HCT116 (cell line): ENCODE results near the gene RAMP3. TPM values are rescaled to one million over a fixed set of nuclear protein-coding genes. Genes with fewer than 3 reads are reported as not detected.

Experiments
- ATAC-seq: fragments of 200-7000 bp; cut with Tn5 transposase; 2 replicates; pipeline ENCODE4 v1.9.1; 2020; ENCODE audit warnings: mild to moderate bottlenecking, moderate library complexity
- BruUV-seq: library from RNA; stranded (reverse); fragments of 400-500 nt; replicated peaks from 2 replicates; lab custom pipeline; 2021; lab: Mats Ljungman, UMichigan
- CTCF ChIA-PET: fragments of 300-600 bp; sonication (Branson Sonifier 250); formaldehyde crosslinking; loops from one replicate; lab custom pipeline; 2021; ENCODE audit warnings: antibody characterized with exemption; lab: Charles Lee
- POLR2A ChIA-PET: fragments of 300-600, 350-600 bp; sonication (Branson Sonifier 250); formaldehyde crosslinking; loops from one replicate; lab custom pipeline; 2021; ENCODE audit warnings: antibody characterized with exemption; lab: Charles Lee
- RAD21 ChIA-PET, 2 experiments: fragments of 300-600 bp; sonication (Branson Sonifier 250); formaldehyde crosslinking; loops; one replicate each; lab custom pipeline; 2023; ENCODE audit warnings: low total read pairs in 2 of 2; ENCODE audit not compliant: uncharacterized antibody in 2 of 2, unreplicated experiment in 2 of 2, low non-redundant PET in 1 of 2; lab: Charles Lee
- DNase-seq: peaks from one replicate; pipeline ENCODE4 v3.0.0-alpha.2; 2010; ENCODE audit warnings: low read depth, low spot score
- H2AFZ ChIP-seq: fragments of 200-600 bp; shearing (Covaris generic), sonication (generic); 2 replicates; pipeline ENCODE4 v1.6.1; 2017; ENCODE audit warnings: low read depth, mixed run types, mixed read lengths, antibody characterized with exemption, low read length; ENCODE audit not compliant: poor library complexity, severe bottlenecking
- H3K27ac ChIP-seq: 2 replicates; pipeline ENCODE4 v1.5.1; 2012; ENCODE audit warnings: low read depth, low read length
- H3K27me3 ChIP-seq: fragments of 200-600 bp; sonication (generic); 2 replicates; pipeline ENCODE4 v1.6.1; 2016; ENCODE audit warnings: mixed run types, low read length, mixed read lengths; ENCODE audit not compliant: insufficient read depth
- H3K36me3 ChIP-seq, 2 experiments: fragments of 200-500 bp in 1 of 2; fragments of 200-600 bp in 1 of 2; sonication (Bioruptor generic) in 1 of 2; sonication (generic) in 1 of 2; 2 replicates each; pipeline versions ENCODE4 v1.5.1 to v1.6.1; 2014 to 2016; ENCODE audit warnings: low read length in 2 of 2, inconsistent platforms in 1 of 2, mixed read lengths in 1 of 2, mixed run types in 1 of 2; ENCODE audit not compliant: insufficient read depth in 2 of 2, control insufficient read depth in 1 of 2
- H3K4me1 ChIP-seq, 2 experiments: fragments of 200-600 bp in 1 of 2; sonication (generic) in 1 of 2; 2 replicates each; pipeline versions ENCODE4 v1.5.1 to v1.6.1; 2012 to 2017; ENCODE audit warnings: low read length in 2 of 2, inconsistent platforms in 1 of 2, mild to moderate bottlenecking in 1 of 2, mixed read lengths in 1 of 2, mixed run types in 1 of 2, moderate library complexity in 1 of 2; ENCODE audit not compliant: insufficient read depth in 2 of 2, control insufficient read depth in 1 of 2
- H3K4me2 ChIP-seq: fragments of 200-600 bp; sonication (generic); 2 replicates; pipeline ENCODE4 v1.6.1; 2017; ENCODE audit warnings: mixed run types, low read length, mixed read lengths
- H3K4me3 ChIP-seq, 2 experiments: fragments of 200-600 bp in 1 of 2; sonication (generic) in 1 of 2; replicated peaks in 1 of 2; 2 replicates each; pipeline ENCODE4 v1.5.1; 2011 to 2016; ENCODE audit warnings: low read length in 2 of 2, control low read depth in 1 of 2, low read depth in 1 of 2, mild to moderate bottlenecking in 1 of 2, mixed read lengths in 1 of 2, mixed run types in 1 of 2
- H3K79me2 ChIP-seq: fragments of 200-600 bp; sonication (generic); 2 replicates; pipeline ENCODE4 v1.6.1; 2017; ENCODE audit warnings: mild to moderate bottlenecking, mixed run types, low read length, moderate library complexity, mixed read lengths; ENCODE audit not compliant: insufficient read depth
- H3K9ac ChIP-seq: fragments of 200-600 bp; sonication (generic); 2 replicates; pipeline ENCODE4 v1.6.1; 2016; ENCODE audit warnings: low read length, mixed read lengths
- H3K9me2 ChIP-seq: fragments of 200-600 bp; sonication (generic), shearing (Covaris generic); 2 replicates; pipeline ENCODE4 v1.6.1; 2017; ENCODE audit warnings: mixed run types, mild to moderate bottlenecking, moderate library complexity; ENCODE audit not compliant: insufficient read depth
- H3K9me3 ChIP-seq, 2 experiments: fragments of 200-500 bp in 1 of 2; fragments of 200-600 bp in 1 of 2; sonication (Bioruptor generic) in 1 of 2; sonication (generic) in 1 of 2; 2 replicates each; pipeline ENCODE4 v1.6.1; 2014 to 2017; ENCODE audit warnings: low read length in 2 of 2, mixed read lengths in 2 of 2, inconsistent platforms in 1 of 2, low read depth in 1 of 2, mild to moderate bottlenecking in 1 of 2, mixed run types in 1 of 2, moderate library complexity in 1 of 2; ENCODE audit not compliant: control insufficient read depth in 1 of 2, insufficient read depth in 1 of 2
- H4K20me1 ChIP-seq: fragments of 200-600 bp; sonication (generic), shearing (Covaris generic); 2 replicates; pipeline ENCODE4 v1.6.1; 2017; ENCODE audit warnings: mixed run types, mild to moderate bottlenecking, moderate library complexity; ENCODE audit not compliant: insufficient read depth
- ATF3 ChIP-seq: IDR thresholded peaks from 2 replicates; pipeline ENCODE4 v1.6.1; 2012
- CEBPB ChIP-seq: IDR thresholded peaks from 2 replicates; pipeline ENCODE4 v1.6.1; 2012; ENCODE audit warnings: low read depth
- POLR2AphosphoS5 ChIP-seq: IDR thresholded peaks from 2 replicates; pipeline ENCODE4 v1.6.1; 2011; ENCODE audit warnings: mild to moderate bottlenecking, low read depth, low read length, moderate library complexity
- ZNF274 ChIP-seq: fragments of 200-500 bp; sonication (Bioruptor generic); IDR thresholded peaks from 2 replicates; pipeline ENCODE4 v1.6.1; 2014; ENCODE audit warnings: mild to moderate bottlenecking, low read depth, low read length, inconsistent platforms
- intact Hi-C: fragments of 100-400 bp; cut with micrococcal nuclease; formaldehyde crosslinking; loops from 2 replicates; pipeline ENCODE4 v1.10.0; 2022
- total RNA-seq: library from RNA; stranded (reverse); gene quantifications from one replicate; pipeline ENCODE4 v1.2.1, GENCODE V29; 2021; ENCODE audit not compliant: unreplicated experiment

Gene RAMP3
- total RNA-seq, 1 experiment from 2014 or later, result not detected

- no peak for ATAC-seq
- Histone ChIP-seq H3K9me3 (no peaks in the 10 kb centered on the region), H3K27me3 (peaks cover 67% of the 10 kb centered on the region), H3K27ac (no peak overlapping the region), H4K20me1 (no peaks in the 10 kb centered on the region), H3K4me1 (no peaks in the 10 kb centered on the region), H3K4me2 (no peak overlapping the region), H3K9me2 (no peaks in the 10 kb centered on the region), H3K4me3 (no peak overlapping the region), H2AFZ (no peak overlapping the region), H3K9ac (no peak overlapping the region), H3K79me2 (no peaks in the 10 kb centered on the region)
- intact Hi-C loops, result no loop called here
- ChIA-PET CTCF (no interaction called here), RAD21 (no interaction called here), POLR2A (no interaction called here)
- no TSS peak for BruUV-seq
- DNase-seq, result no peak
- TF ChIP-seq ZNF274, result no peak
- TF ChIP-seq POLR2AphosphoS5, result no peak
- TF ChIP-seq ATF3, result no peak
- no peak for TF ChIP-seq CEBPB
- TF ChIP-seq, all 23 proteins: peak for 0
- no peaks in the 10 kb centered on the region for H3K36me3 ChIP-seq
Observed at GRCh38 chr7:45233249-45233775, 75.7 kb downstream of the RAMP3 start.

Other genes starting within 250 kb of the RAMP3 start
- 0.74 TPM for gene MYO1G, start 178.8 kb upstream of the RAMP3 start, total RNA-seq
- gene CCM2, start 157.6 kb upstream of the RAMP3 start, total RNA-seq, result 34.4 TPM
- 0.05 TPM for gene NACAD, start 68.8 kb upstream of the RAMP3 start, total RNA-seq
- 136 TPM for gene TBRG4, start 46.1 kb upstream of the RAMP3 start, total RNA-seq